Keratinocyte (primary cell): Measurements from ENCODE around the gene EHD3. TPM values are rescaled to one million over a fixed set of nuclear protein-coding genes. Genes with fewer than 3 reads are reported as not detected.

Experiments used
- DNase-seq: peaks from one replicate; pipeline ENCODE4 v3.0.0-alpha.2; 2011; ENCODE audit warnings: low read depth, missing footprints, low spot score
- FAIRE-seq: peaks from 2 replicates; lab custom pipeline; 2011; peaks lifted over from hg19 to GRCh38; lab: Jason Lieb, UNC
- H2AFZ ChIP-seq: 2 replicates; pipeline ENCODE4 v1.6.0; 2012; ENCODE audit warnings: low read length, control low read depth, inconsistent platforms; ENCODE audit not compliant: control insufficient read depth
- H3K27ac ChIP-seq: 2 replicates; pipeline ENCODE4 v1.5.1; 2011; ENCODE audit warnings: low read length; ENCODE audit not compliant: control insufficient read depth, insufficient read depth
- H3K27me3 ChIP-seq: 3 replicates; pipeline ENCODE4 v1.6.0; 2011; ENCODE audit warnings: low read length; ENCODE audit not compliant: control insufficient read depth, insufficient read depth; ENCODE audit errors: extremely low read depth
- H3K36me3 ChIP-seq, 2 experiments: 2 replicates in 1 of 2; 3 replicates in 1 of 2; pipeline ENCODE4 v1.5.1; 2011; ENCODE audit warnings: low read length in 2 of 2, mild to moderate bottlenecking in 1 of 2; ENCODE audit not compliant: control insufficient read depth in 2 of 2, insufficient read depth in 2 of 2; ENCODE audit errors: extremely low read depth in 1 of 2
- H3K4me1 ChIP-seq: 3 replicates; pipeline ENCODE4 v1.5.1; 2011; ENCODE audit warnings: low read length; ENCODE audit not compliant: control insufficient read depth, insufficient read depth; ENCODE audit errors: extremely low read depth
- H3K4me2 ChIP-seq: 3 replicates; pipeline ENCODE4 v1.6.0; 2011; ENCODE audit warnings: low read depth, low read length; ENCODE audit not compliant: control insufficient read depth, insufficient read depth; ENCODE audit errors: extremely low read depth
- H3K4me3 ChIP-seq, 3 experiments: fragments of 200-600 bp in 1 of 3; sonication (generic) in 1 of 3; 2 replicates in 2 of 3; 3 replicates in 1 of 3; pipeline ENCODE4 v1.5.1; 2011 to 2016; ENCODE audit warnings: low read length in 3 of 3, mild to moderate bottlenecking in 3 of 3, control low read depth in 2 of 3, inconsistent platforms in 1 of 3, low read depth in 1 of 3, mixed read lengths in 1 of 3, mixed run types in 1 of 3, moderate library complexity in 1 of 3; ENCODE audit not compliant: control insufficient read depth in 2 of 3, insufficient read depth in 2 of 3; ENCODE audit errors: extremely low read depth in 1 of 3
- H3K79me2 ChIP-seq: 2 replicates; pipeline ENCODE4 v1.6.0; 2012; ENCODE audit warnings: low read length; ENCODE audit not compliant: control insufficient read depth, insufficient read depth
- H3K9ac ChIP-seq: 3 replicates; pipeline ENCODE4 v1.6.0; 2011; ENCODE audit warnings: low read length; ENCODE audit not compliant: control insufficient read depth, insufficient read depth; ENCODE audit errors: extremely low read depth
- H3K9me1 ChIP-seq: 3 replicates; pipeline ENCODE4 v1.6.0; 2011; ENCODE audit warnings: low read length; ENCODE audit not compliant: control insufficient read depth, insufficient read depth; ENCODE audit errors: extremely low read depth
- H3K9me3 ChIP-seq: 2 replicates; pipeline ENCODE4 v1.5.1; 2012; ENCODE audit warnings: low read depth, low read length; ENCODE audit not compliant: control insufficient read depth
- H4K20me1 ChIP-seq: 3 replicates; pipeline ENCODE4 v1.6.0; 2011; ENCODE audit warnings: low read length; ENCODE audit not compliant: control insufficient read depth, insufficient read depth; ENCODE audit errors: extremely low read depth
- CTCF ChIP-seq, 3 experiments: IDR thresholded peaks in 1 of 3; conservative IDR thresholded peaks in 1 of 3; optimal IDR thresholded peaks in 1 of 3; 2 replicates in 2 of 3; 3 replicates in 1 of 3; pipeline versions ENCODE3 to v1.5.1; 2011; ENCODE audit warnings: low read length in 3 of 3, mild to moderate bottlenecking in 3 of 3, moderate library complexity in 2 of 3, control low read depth in 1 of 3, inconsistent platforms in 1 of 3; ENCODE audit not compliant: insufficient read depth in 2 of 3; ENCODE audit errors: extremely low read depth in 1 of 3
- EZH2 ChIP-seq: IDR thresholded peaks from one replicate; pipeline ENCODE4 v1.6.1; 2012; ENCODE audit warnings: inconsistent platforms, mild to moderate bottlenecking, low read length, moderate library complexity
- dilution Hi-C: fragments of 300-500 bp; cut with MboI; formaldehyde crosslinking; loops from one replicate; pipeline ENCODE4 v1.7.0; 2020; ENCODE audit warnings: low sequenced_read_pairs; ENCODE audit not compliant: extremely low pct_ligation_motif_present
- polyA plus RNA-seq, 5 experiments: library from polyadenylated mRNA; depleted of rRNA in 3 of 5; stranded (reverse) in 3 of 5; stranded (forward) in 1 of 5; unstranded in 1 of 5; fragments of >200 nt; gene quantifications; 1 replicate in 1 of 5; 2 replicates in 3 of 5; 3 replicates in 1 of 5; pipeline versions ENCODE4 v1.2.1 to v1.2.3, GENCODE V29; 2011 to 2012; ENCODE audit warnings: missing spikeins in 2 of 5, low read depth in 1 of 5, low replicate concordance in 1 of 5

Gene EHD3
- polyA plus RNA-seq, 1 donor (not counting 4 experiments of a cell fraction or from before 2014, with no cell fraction given) = 5.1 TPM

DNA sequence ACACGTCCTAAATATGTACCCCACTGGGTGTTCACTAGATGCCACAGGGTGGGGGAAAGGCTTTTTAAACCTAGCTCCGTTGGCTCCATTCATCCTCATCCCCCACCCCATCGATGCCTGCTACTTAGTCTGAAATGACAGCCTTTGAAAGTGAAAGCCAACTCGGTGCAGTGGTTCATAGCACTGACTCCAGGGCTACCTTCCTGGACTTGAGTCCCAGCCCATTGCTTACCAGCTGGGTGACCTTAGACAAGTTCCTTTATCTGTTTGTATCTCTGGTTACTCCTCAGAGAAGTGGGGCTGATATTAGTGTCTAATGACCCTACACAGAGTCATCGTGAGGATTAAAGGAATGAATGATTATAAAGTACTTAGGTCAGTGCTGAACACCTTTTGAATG is 24.4 kb downstream of the EHD3 start:
- H3K9ac ChIP-seq = no peak overlapping the region
- TF ChIP-seq EZH2 = no peak
- TF ChIP-seq CTCF (optimal IDR thresholded peaks at IDR 0.05 in 1 of 3, IDR thresholded peaks at IDR 0.05 in 1 of 3, conservative IDR thresholded peaks at IDR 0.05 in 1 of 3; ENCODE audit: extremely low read depth in 1 of 3, insufficient read depth in 2 of 3, low read length in 3 of 3) = no peak
- H3K4me3 ChIP-seq = no peak overlapping the region
- H4K20me1 ChIP-seq = peaks cover 3% of the 10 kb centered on the region
- H3K9me3 ChIP-seq = no peaks in the 10 kb centered on the region
- dilution Hi-C loops = no loop called here
- FAIRE-seq (no peak), DNase-seq (no peak)
- no peak overlapping the region for H3K27ac ChIP-seq
- H3K4me2 ChIP-seq = no peak overlapping the region
- H3K9me1 ChIP-seq = peaks cover 2% of the 10 kb centered on the region
- peaks cover 0 to 1% of the 10 kb centered on the region in 2 experiments for H3K36me3 ChIP-seq
- no peaks in the 10 kb centered on the region for H3K27me3 ChIP-seq
- peaks cover 24% of the 10 kb centered on the region for H3K4me1 ChIP-seq
- H3K79me2 ChIP-seq = no peaks in the 10 kb centered on the region
- no peak overlapping the region for H2AFZ ChIP-seq

GRCh38 chr2:31259075-31259474 is 25.1 kb downstream of the EHD3 start:
- no peaks in the 10 kb centered on the region for H3K9me3 ChIP-seq
- DNase-seq (no peak), FAIRE-seq (no peak)
- no peak overlapping the region for H3K4me2 ChIP-seq
- H3K9ac ChIP-seq = no peak overlapping the region
- H3K4me3 ChIP-seq = no peak overlapping the region
- peaks cover 17% of the 10 kb centered on the region for H3K4me1 ChIP-seq
- peaks cover 0 to 1% of the 10 kb centered on the region in 2 experiments for H3K36me3 ChIP-seq
- H3K27ac ChIP-seq = no peak overlapping the region
- no peak for TF ChIP-seq CTCF (optimal IDR thresholded peaks at IDR 0.05 in 1 of 3, IDR thresholded peaks at IDR 0.05 in 1 of 3, conservative IDR thresholded peaks at IDR 0.05 in 1 of 3; ENCODE audit: extremely low read depth in 1 of 3, insufficient read depth in 2 of 3, low read length in 3 of 3)
- H2AFZ ChIP-seq = no peak overlapping the region
- peaks cover 3% of the 10 kb centered on the region for H4K20me1 ChIP-seq
- no peaks in the 10 kb centered on the region for H3K27me3 ChIP-seq
- H3K9me1 ChIP-seq = peaks cover 2% of the 10 kb centered on the region
- no peaks in the 10 kb centered on the region for H3K79me2 ChIP-seq
- dilution Hi-C loops = no loop called here
